Activated T-cell treated with anti-CD3 and anti-CD28 coated beads, Interleukin-2, amount 50 U/mL, for 24 hours (primary cell): ENCODE data around the gene CFP.
"Not testable (repeated sequence)": the region's sequence is repeated elsewhere in the genome, so short reads cannot be mapped to it uniquely, and the experiment has no call there.

Source experiments
- DNase-seq: peaks from one replicate; pipeline ENCODE4 v3.0.0-alpha.2; 2020
- H3K27ac Mint-ChIP-seq: 2 replicates; pipeline ENCODE4 v1.8.0; 2020; ENCODE audit warnings: mild to moderate bottlenecking, mixed read lengths
- H3K27me3 Mint-ChIP-seq: 2 replicates; pipeline ENCODE4 v1.8.0; 2020; ENCODE audit warnings: mixed read lengths
- H3K36me3 Mint-ChIP-seq: 2 replicates; pipeline ENCODE4 v1.8.0; 2020; ENCODE audit warnings: low read depth, mixed read lengths
- H3K4me1 Mint-ChIP-seq: 2 replicates; pipeline ENCODE4 v1.8.0; 2020; ENCODE audit warnings: low read depth, mixed read lengths
- H3K4me3 Mint-ChIP-seq: 2 replicates; pipeline ENCODE4 v1.8.0; 2020; ENCODE audit warnings: mild to moderate bottlenecking, moderate library complexity, mixed read lengths
- H3K9me3 Mint-ChIP-seq: 2 replicates; pipeline ENCODE4 v1.8.0; 2020; ENCODE audit warnings: mixed read lengths

CFP gene

DNA sequence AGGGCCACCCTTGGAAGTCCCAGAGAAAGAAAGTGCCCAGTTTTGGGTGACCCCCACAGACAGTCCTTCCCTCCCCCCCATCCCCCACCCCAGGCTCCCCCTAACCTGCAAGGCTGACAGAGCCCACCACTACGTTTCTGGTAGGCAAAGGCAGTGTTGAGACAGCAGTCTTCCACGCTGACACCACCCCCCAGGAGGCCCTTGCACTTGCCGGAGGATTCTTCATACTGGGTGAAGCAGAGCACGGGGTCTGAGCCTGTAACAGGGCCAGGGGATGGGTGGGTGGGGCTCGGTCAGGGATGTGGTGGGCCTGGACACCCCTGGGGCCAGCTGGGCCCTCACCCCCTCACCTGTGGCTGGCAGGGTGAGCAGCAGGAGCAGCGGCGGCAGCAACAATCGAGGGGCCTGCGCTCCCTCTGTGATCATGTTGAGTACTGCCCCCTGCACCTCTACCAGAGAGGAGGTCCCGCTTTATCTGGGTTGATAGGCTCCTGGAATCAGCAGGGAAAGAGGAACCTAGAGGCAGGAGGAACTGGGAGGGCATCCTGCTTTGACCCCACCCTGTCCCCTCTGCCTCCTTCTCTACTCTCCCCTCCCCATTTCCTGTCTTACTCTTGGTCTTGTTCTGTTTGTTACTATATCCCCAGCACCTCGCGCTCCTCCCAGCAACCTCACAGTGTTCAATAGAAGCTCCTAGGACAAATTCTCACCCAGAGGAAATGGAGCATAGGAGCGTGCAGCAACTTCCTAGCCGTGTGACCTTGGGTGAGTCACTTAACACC, at the start of gene CFP:
TSS of gene CFP (minus strand) at position 512 of the 782 bp plus-strand sequence. CDS start at position 426, 86 bp downstream.
- Mint-ChIP-seq H3K4me1 (peaks cover 16% of the 10 kb centered on the region), H3K27me3 (peaks cover 17% of the 10 kb centered on the region), H3K9me3 (no peaks in the 10 kb centered on the region), H3K4me3 (peak within 1 kb of the TSS; percentile 47), H3K36me3 (no peaks in the 10 kb centered on the region), H3K27ac (peak within 1 kb of the TSS; percentile 84)
- DNase-seq, result no peak

DNA sequence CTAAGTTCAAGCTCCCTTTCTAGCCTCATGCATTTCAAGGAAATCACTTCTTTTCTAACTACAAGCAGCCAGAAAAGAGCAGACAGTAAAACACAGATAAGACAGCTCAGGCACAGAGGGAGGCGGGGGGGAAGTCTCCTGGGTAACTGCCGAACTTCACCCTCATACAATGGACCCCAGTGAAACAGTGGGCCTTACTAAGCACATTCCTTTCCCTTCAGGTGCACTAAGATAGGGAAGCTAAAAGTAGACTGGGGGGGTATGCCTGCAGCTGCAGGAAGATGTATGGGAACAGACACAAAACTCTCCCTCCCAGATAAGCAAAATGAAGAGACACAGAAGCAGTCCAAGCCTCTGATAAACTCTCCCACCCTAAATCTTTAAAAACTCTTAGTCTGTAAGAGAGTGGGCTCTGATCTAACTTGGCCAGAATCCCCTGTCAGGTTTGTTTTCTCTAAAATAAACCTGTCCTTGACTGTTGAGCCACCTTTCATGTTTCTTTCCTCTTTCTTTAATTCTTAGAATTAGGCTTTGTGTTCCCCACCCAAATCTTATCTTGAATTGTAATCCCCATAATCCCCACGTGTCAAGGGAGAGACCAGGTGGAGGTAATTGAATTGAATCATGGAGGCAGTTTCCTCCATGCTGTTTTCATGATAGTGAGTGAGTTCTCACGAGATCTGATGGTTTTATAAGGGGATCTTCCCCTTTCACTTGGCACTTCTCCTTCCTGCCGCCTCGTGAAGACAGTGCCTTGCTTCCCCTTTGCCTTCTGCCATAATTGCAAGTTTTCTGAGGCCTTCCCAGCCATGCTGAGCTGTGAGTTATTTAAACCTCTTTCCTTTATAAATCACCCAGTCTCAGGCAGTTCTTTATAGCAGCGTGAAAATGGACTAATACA, 46.5 kb upstream of the CFP start:
- H3K9me3 Mint-ChIP-seq, DNase-seq, H3K27ac Mint-ChIP-seq, H3K4me3 Mint-ChIP-seq, H3K4me1 Mint-ChIP-seq, H3K36me3 Mint-ChIP-seq: not testable (repeated sequence)
- H3K27me3 Mint-ChIP-seq, result peaks cover 56% of the 10 kb centered on the region

DNA sequence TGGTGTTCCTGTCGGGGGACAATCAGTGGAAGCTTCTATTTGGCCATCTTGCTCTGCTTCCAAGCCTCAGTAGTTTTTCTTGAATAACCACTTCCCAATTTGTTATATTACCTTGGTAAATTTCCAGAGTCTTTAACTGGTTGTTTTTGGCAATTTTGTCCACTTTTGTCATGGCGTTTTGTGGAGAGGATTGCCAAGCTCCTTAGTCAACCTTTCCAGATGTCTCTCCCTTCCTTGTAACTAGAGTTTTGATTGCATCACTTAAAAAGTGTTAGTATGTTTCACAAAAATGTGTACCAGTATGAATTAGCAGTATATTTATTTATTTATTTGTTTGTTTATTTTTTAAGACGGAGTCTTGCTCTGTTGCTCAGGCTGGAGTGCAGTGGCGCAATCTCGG, 45.0 kb upstream of the CFP start:
- Mint-ChIP-seq H3K27ac (no peak overlapping the region), H3K27me3 (peaks cover 60% of the 10 kb centered on the region), H3K4me1 (no peaks in the 10 kb centered on the region), H3K4me3 (no peak overlapping the region), H3K9me3 (no peaks in the 10 kb centered on the region), H3K36me3 (no peaks in the 10 kb centered on the region)
- no peak for DNase-seq

- H3K27ac Mint-ChIP-seq, H3K4me3 Mint-ChIP-seq, DNase-seq, H3K9me3 Mint-ChIP-seq: not testable (repeated sequence)
- Mint-ChIP-seq H3K36me3 (peaks cover 10% of the 10 kb centered on the region), H3K4me1 (peaks cover 32% of the 10 kb centered on the region), H3K27me3 (peaks cover 21% of the 10 kb centered on the region)
Measured at GRCh38 chrX:47665797-47666196, 36.1 kb upstream of the CFP start.

DNA sequence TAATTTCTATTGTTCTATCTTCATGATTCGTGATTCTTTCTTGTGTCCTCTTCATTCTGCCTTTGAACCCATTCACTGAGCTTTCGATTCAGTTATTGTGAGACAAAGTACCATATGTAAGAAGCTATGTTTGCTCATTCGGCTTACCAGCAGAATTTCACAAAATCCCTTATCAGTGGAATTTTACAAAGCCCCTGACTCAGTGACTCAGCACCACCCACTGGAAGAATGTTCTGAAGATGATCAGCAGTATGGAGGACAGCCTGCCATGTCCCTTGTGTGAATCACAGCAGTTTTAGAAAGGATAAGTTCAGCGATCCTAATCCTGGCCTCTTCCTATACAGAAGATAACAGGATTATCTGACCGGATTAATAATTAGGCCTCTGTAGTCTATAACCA, 35.0 kb upstream of the CFP start:
- Mint-ChIP-seq H3K27me3 (peaks cover 15% of the 10 kb centered on the region), H3K27ac (peak overlapping the region; percentile 42), H3K36me3 (peaks cover 18% of the 10 kb centered on the region), H3K4me3 (no peak overlapping the region), H3K4me1 (peaks cover 40% of the 10 kb centered on the region), H3K9me3 (no peaks in the 10 kb centered on the region)
- no peak for DNase-seq

- Mint-ChIP-seq H3K27me3 (peaks cover 22% of the 10 kb centered on the region), H3K4me3 (peak overlapping the region; percentile 39), H3K4me1 (peaks cover 50% of the 10 kb centered on the region), H3K9me3 (peaks cover 3% of the 10 kb centered on the region), H3K36me3 (peaks cover 36% of the 10 kb centered on the region), H3K27ac (peak overlapping the region; percentile 95)
- DNase-seq, result peak; percentile 54
Measured at GRCh38 chrX:47662144-47662657, 32.5 kb upstream of the CFP start.

- H3K9me3 Mint-ChIP-seq, result peaks cover 3% of the 10 kb centered on the region
- H3K4me1 Mint-ChIP-seq, result peaks cover 55% of the 10 kb centered on the region
- H3K4me3 Mint-ChIP-seq, result no peak overlapping the region
- peaks cover 42% of the 10 kb centered on the region for H3K36me3 Mint-ChIP-seq
- peak overlapping the region; percentile 95 for H3K27ac Mint-ChIP-seq
- peaks cover 25% of the 10 kb centered on the region for H3K27me3 Mint-ChIP-seq
- DNase-seq, result no peak
Measured at GRCh38 chrX:47661539-47661938, 31.8 kb upstream of the CFP start.

DNA sequence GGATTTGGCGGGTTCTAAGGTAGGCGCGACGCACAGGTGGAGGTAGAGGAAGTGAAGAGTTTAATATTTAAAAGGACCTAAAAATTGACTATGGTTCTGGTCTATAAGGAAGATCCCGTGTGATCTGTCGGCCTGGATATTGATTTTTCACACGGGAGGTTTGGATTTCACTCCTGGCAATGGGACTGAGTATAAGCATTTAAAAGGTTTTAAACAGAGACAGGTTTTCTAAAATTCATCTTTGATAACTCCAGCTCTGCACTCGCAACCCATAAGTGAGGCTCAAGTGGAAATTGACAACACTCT, 29.6 kb upstream of the CFP start:
- H3K9me3 Mint-ChIP-seq, result peaks cover 3% of the 10 kb centered on the region
- H3K27ac Mint-ChIP-seq, result peak overlapping the region; percentile 99
- peaks cover 57% of the 10 kb centered on the region for H3K4me1 Mint-ChIP-seq
- H3K36me3 Mint-ChIP-seq, result peaks cover 63% of the 10 kb centered on the region
- DNase-seq, result no peak
- peaks cover 28% of the 10 kb centered on the region for H3K27me3 Mint-ChIP-seq
- peak overlapping the region; percentile 90 for H3K4me3 Mint-ChIP-seq

GRCh38 chrX:47658684-47659420, 29.1 kb upstream of the CFP start, which contains the start of gene UXT:
Gene UXT, minus strand, starts transcription at chrX:47659180. Its CDS starts 253 bp downstream, at chrX:47658927.
- Mint-ChIP-seq H3K27me3 (peaks cover 28% of the 10 kb centered on the region), H3K9me3 (peaks cover 3% of the 10 kb centered on the region), H3K27ac (peak within 1 kb of the TSS; percentile 99), H3K36me3 (peaks cover 65% of the 10 kb centered on the region), H3K4me3 (peak within 1 kb of the TSS; percentile 90), H3K4me1 (peaks cover 56% of the 10 kb centered on the region)
- peak; percentile 92 for DNase-seq

DNA sequence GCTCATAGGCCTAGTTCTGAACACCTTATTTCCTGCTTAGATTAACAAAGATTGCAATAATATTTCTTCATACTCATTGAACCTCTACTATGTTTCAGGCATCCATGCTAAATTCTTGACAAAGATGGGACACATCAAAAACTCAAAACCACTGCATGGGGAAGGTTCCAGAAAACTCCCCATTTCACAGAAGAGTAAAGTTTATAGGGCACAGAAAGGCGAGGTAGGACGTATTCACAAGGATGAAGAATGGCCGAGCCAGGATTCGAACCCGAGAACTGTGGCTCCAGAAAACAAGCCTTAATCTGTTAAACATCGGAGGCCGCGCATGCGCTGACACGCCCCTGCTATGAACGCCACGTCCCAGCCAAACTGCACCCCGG, 28.6 kb upstream of the CFP start:
- H3K27ac Mint-ChIP-seq, result peak overlapping the region; percentile 99
- peaks cover 3% of the 10 kb centered on the region for H3K9me3 Mint-ChIP-seq
- H3K36me3 Mint-ChIP-seq, result peaks cover 71% of the 10 kb centered on the region
- peaks cover 28% of the 10 kb centered on the region for H3K27me3 Mint-ChIP-seq
- DNase-seq, result no peak
- H3K4me3 Mint-ChIP-seq, result peak overlapping the region; percentile 90
- peaks cover 52% of the 10 kb centered on the region for H3K4me1 Mint-ChIP-seq

GRCh38 chrX:47651043-47651905, 21.5 kb upstream of the CFP start:
- Mint-ChIP-seq H3K27me3 (peaks cover 31% of the 10 kb centered on the region), H3K27ac (peak overlapping the region; percentile 92), H3K4me3 (peak overlapping the region; percentile 85), H3K4me1 (peaks cover 40% of the 10 kb centered on the region), H3K9me3 (no peaks in the 10 kb centered on the region), H3K36me3 (peaks cover 78% of the 10 kb centered on the region)
- no peak for DNase-seq

GRCh38 chrX:47650164-47651042, 20.7 kb upstream of the CFP start, which contains the start of gene ELK1:
Gene ELK1, minus strand, starts transcription at chrX:47650563. Its CDS starts 9,122 bp downstream, at chrX:47641441.
- H3K4me3 Mint-ChIP-seq, result peak within 1 kb of the TSS; percentile 85
- peaks cover 28% of the 10 kb centered on the region for H3K27me3 Mint-ChIP-seq
- peaks cover 74% of the 10 kb centered on the region for H3K36me3 Mint-ChIP-seq
- no peaks in the 10 kb centered on the region for H3K9me3 Mint-ChIP-seq
- peak; percentile 86 for DNase-seq
- peaks cover 39% of the 10 kb centered on the region for H3K4me1 Mint-ChIP-seq
- peak within 1 kb of the TSS; percentile 92 for H3K27ac Mint-ChIP-seq

- H3K4me3 Mint-ChIP-seq, result peak overlapping the region; percentile 85
- peaks cover 72% of the 10 kb centered on the region for H3K36me3 Mint-ChIP-seq
- DNase-seq, result no peak
- peaks cover 44% of the 10 kb centered on the region for H3K4me1 Mint-ChIP-seq
- H3K27me3 Mint-ChIP-seq, result peaks cover 32% of the 10 kb centered on the region
- peak overlapping the region; percentile 86 for H3K27ac Mint-ChIP-seq
- no peaks in the 10 kb centered on the region for H3K9me3 Mint-ChIP-seq
Measured at GRCh38 chrX:47649781-47650163, 20.0 kb upstream of the CFP start.
